T-helper 1 cell treated with Interleukin-12 subunit alpha and Interleukin-12 subunit beta and Interleukin-4 antibody, amounts not matched to agents 30 μg/mL and 1 μg/mL, for 36 hours (primary cell): ENCODE measurements around the gene GDE1.

Source experiments
- H3K27ac Mint-ChIP-seq: one replicate; pipeline ENCODE4 v1.8.0; 2021; ENCODE audit warnings: mild to moderate bottlenecking, mixed read lengths
- H3K27me3 Mint-ChIP-seq: one replicate; pipeline ENCODE4 v1.8.0; 2021; ENCODE audit warnings: low read depth, mixed read lengths
- H3K36me3 Mint-ChIP-seq: one replicate; pipeline ENCODE4 v1.8.0; 2021; ENCODE audit warnings: low read depth, mixed read lengths
- H3K4me1 Mint-ChIP-seq: one replicate; pipeline ENCODE4 v1.8.0; 2021; ENCODE audit warnings: low read depth, mixed read lengths
- H3K4me3 Mint-ChIP-seq: one replicate; pipeline ENCODE4 v1.8.0; 2021; ENCODE audit warnings: mild to moderate bottlenecking, moderate library complexity, mixed read lengths
- H3K9me3 Mint-ChIP-seq: one replicate; pipeline ENCODE4 v1.8.0; 2021; ENCODE audit warnings: mixed read lengths

Gene GDE1

GRCh38 chr16:19540241-19540970 lies 18.5 kb upstream of the GDE1 start:
- Mint-ChIP-seq H3K36me3 (peaks cover 46% of the 10 kb centered on the region), H3K9me3 (no peaks in the 10 kb centered on the region)

GRCh38 chr16:19532601-19533000 lies 10.7 kb upstream of the GDE1 start:
- Mint-ChIP-seq H3K27me3 (no peaks in the 10 kb centered on the region), H3K36me3 (peaks cover 34% of the 10 kb centered on the region), H3K4me1 (peaks cover 15% of the 10 kb centered on the region), H3K27ac (no peak overlapping the region), H3K9me3 (no peaks in the 10 kb centered on the region), H3K4me3 (no peak overlapping the region)

More at GRCh38 chr16:19540241-19540970, 18.5 kb upstream of the GDE1 start:
- peaks cover 9% of the 10 kb centered on the region for H3K4me1 Mint-ChIP-seq
- H3K4me3 Mint-ChIP-seq: no peak overlapping the region
- no peak overlapping the region for H3K27ac Mint-ChIP-seq
- no peaks in the 10 kb centered on the region for H3K27me3 Mint-ChIP-seq

- H3K36me3 Mint-ChIP-seq: peaks cover 20% of the 10 kb centered on the region
- no peaks in the 10 kb centered on the region for H3K27me3 Mint-ChIP-seq
- no peak overlapping the region for H3K4me3 Mint-ChIP-seq
- peaks cover 26% of the 10 kb centered on the region for H3K4me1 Mint-ChIP-seq
- H3K27ac Mint-ChIP-seq: no peak overlapping the region
- H3K9me3 Mint-ChIP-seq: no peaks in the 10 kb centered on the region
Measured at GRCh38 chr16:19528666-19529065, 6.8 kb upstream of the GDE1 start.

- H3K36me3 Mint-ChIP-seq: peaks cover 10% of the 10 kb centered on the region
- H3K4me3 Mint-ChIP-seq: no peak overlapping the region
- no peaks in the 10 kb centered on the region for H3K9me3 Mint-ChIP-seq
- no peak overlapping the region for H3K27ac Mint-ChIP-seq
- H3K27me3 Mint-ChIP-seq: no peaks in the 10 kb centered on the region
- H3K4me1 Mint-ChIP-seq: peaks cover 29% of the 10 kb centered on the region
Measured at GRCh38 chr16:19527161-19527560, 5.3 kb upstream of the GDE1 start.

- Mint-ChIP-seq H3K27ac (peak overlapping the region; percentile 93), H3K4me1 (peaks cover 39% of the 10 kb centered on the region), H3K4me3 (peak overlapping the region; percentile 95), H3K9me3 (no peaks in the 10 kb centered on the region), H3K27me3 (no peaks in the 10 kb centered on the region), H3K36me3 (peaks cover 8% of the 10 kb centered on the region)
Measured at GRCh38 chr16:19525385-19525723, 3.5 kb upstream of the GDE1 start.

GRCh38 chr16:19524616-19525384 lies 2.9 kb upstream of the GDE1 start:
- Mint-ChIP-seq H3K27ac (peak overlapping the region; percentile 93), H3K4me1 (peaks cover 44% of the 10 kb centered on the region), H3K27me3 (no peaks in the 10 kb centered on the region), H3K4me3 (peak overlapping the region; percentile 95), H3K9me3 (no peaks in the 10 kb centered on the region), H3K36me3 (peaks cover 8% of the 10 kb centered on the region)

GRCh38 chr16:19524356-19524615 lies 2.4 kb upstream of the GDE1 start:
- Mint-ChIP-seq H3K27me3 (no peaks in the 10 kb centered on the region), H3K27ac (peak overlapping the region; percentile 93), H3K4me3 (peak overlapping the region; percentile 95), H3K36me3 (peaks cover 8% of the 10 kb centered on the region), H3K4me1 (peaks cover 45% of the 10 kb centered on the region), H3K9me3 (no peaks in the 10 kb centered on the region)

- H3K4me1 Mint-ChIP-seq: peaks cover 49% of the 10 kb centered on the region
- H3K36me3 Mint-ChIP-seq: peaks cover 6% of the 10 kb centered on the region
- no peaks in the 10 kb centered on the region for H3K27me3 Mint-ChIP-seq
- peak within 1 kb of the TSS; percentile 95 for H3K4me3 Mint-ChIP-seq
- H3K9me3 Mint-ChIP-seq: no peaks in the 10 kb centered on the region
- H3K27ac Mint-ChIP-seq: peak within 1 kb of the TSS; percentile 93
Measured at GRCh38 chr16:19523559-19524355, 1.9 kb upstream of the GDE1 start, which contains the start of gene CCP110. TSS of gene CCP110 (plus strand) at chr16:19523942. CDS start at chr16:19527882, 3,940 bp downstream.

- H3K4me3 Mint-ChIP-seq: no peak overlapping the region
- H3K36me3 Mint-ChIP-seq: peaks cover 3% of the 10 kb centered on the region
- peaks cover 51% of the 10 kb centered on the region for H3K4me1 Mint-ChIP-seq
- no peak overlapping the region for H3K27ac Mint-ChIP-seq
- H3K9me3 Mint-ChIP-seq: no peaks in the 10 kb centered on the region
- no peaks in the 10 kb centered on the region for H3K27me3 Mint-ChIP-seq
Measured at GRCh38 chr16:19523184-19523558, 1.3 kb upstream of the GDE1 start.

- no peaks in the 10 kb centered on the region for H3K27me3 Mint-ChIP-seq
- H3K9me3 Mint-ChIP-seq: no peaks in the 10 kb centered on the region
- H3K4me3 Mint-ChIP-seq: no peak overlapping the region
- no peak overlapping the region for H3K27ac Mint-ChIP-seq
- peaks cover 2% of the 10 kb centered on the region for H3K36me3 Mint-ChIP-seq
- peaks cover 47% of the 10 kb centered on the region for H3K4me1 Mint-ChIP-seq
Measured at GRCh38 chr16:19522760-19523159, 862 bp upstream of the GDE1 start.

GRCh38 chr16:19522397-19522732 lies 467 bp upstream of the GDE1 start:
- H3K27me3 Mint-ChIP-seq: no peaks in the 10 kb centered on the region
- no peaks in the 10 kb centered on the region for H3K9me3 Mint-ChIP-seq
- H3K4me3 Mint-ChIP-seq: peak overlapping the region; percentile 90
- H3K36me3 Mint-ChIP-seq: peaks cover 4% of the 10 kb centered on the region
- peak overlapping the region; percentile 92 for H3K27ac Mint-ChIP-seq
- peaks cover 51% of the 10 kb centered on the region for H3K4me1 Mint-ChIP-seq

- peaks cover 54% of the 10 kb centered on the region for H3K4me1 Mint-ChIP-seq
- no peaks in the 10 kb centered on the region for H3K9me3 Mint-ChIP-seq
- peaks cover 15% of the 10 kb centered on the region for H3K36me3 Mint-ChIP-seq
- peak overlapping the region; percentile 92 for H3K27ac Mint-ChIP-seq
- peak overlapping the region; percentile 90 for H3K4me3 Mint-ChIP-seq
- no peaks in the 10 kb centered on the region for H3K27me3 Mint-ChIP-seq
Measured at GRCh38 chr16:19520861-19521331, 1.0 kb downstream of the GDE1 start.

- Mint-ChIP-seq H3K27me3 (no peaks in the 10 kb centered on the region), H3K27ac (no peak overlapping the region)
Measured at GRCh38 chr16:19518388-19518787, 3.5 kb downstream of the GDE1 start.

GRCh38 chr16:19517424-19518089 lies 4.3 kb downstream of the GDE1 start:
- Mint-ChIP-seq H3K27me3 (no peaks in the 10 kb centered on the region), H3K9me3 (no peaks in the 10 kb centered on the region), H3K36me3 (peaks cover 32% of the 10 kb centered on the region), H3K4me1 (peaks cover 48% of the 10 kb centered on the region), H3K4me3 (peak overlapping the region; percentile 52), H3K27ac (peak overlapping the region; percentile 67)

More at GRCh38 chr16:19518388-19518787, 3.5 kb downstream of the GDE1 start:
- Mint-ChIP-seq H3K36me3 (peaks cover 24% of the 10 kb centered on the region), H3K4me3 (no peak overlapping the region), H3K4me1 (peaks cover 49% of the 10 kb centered on the region), H3K9me3 (no peaks in the 10 kb centered on the region)
